ENCODE measurements around the gene HDAC9. TPM values are rescaled to one million over a fixed set of nuclear protein-coding genes. Genes with fewer than 3 reads are reported as not detected.
"Not testable (repeated sequence)": the region's sequence is repeated elsewhere in the genome, so short reads cannot be mapped to it uniquely, and the experiment has no call there.

Gene HDAC9
- total RNA-seq, 4 donors from 2014 or later: 51.2 to 194 (median 106) TPM

GRCh38 chr7:18962031-18962430, 466.5 kb downstream of the HDAC9 start:
- H3K4me1 ChIP-seq: no peaks in the 10 kb centered on the region
- no peaks in the 10 kb centered on the region for H3K9me3 ChIP-seq
- no peak overlapping the region for H3K27ac ChIP-seq
- no peak for ATAC-seq
- H3K36me3 ChIP-seq: peaks cover 0 to 2% of the 10 kb centered on the region in 2 donors
- H3K4me3 ChIP-seq: no peak overlapping the region
- no peak for TF ChIP-seq POLR2AphosphoS5 (IDR thresholded peaks at IDR 0.05)
- TF ChIP-seq EP300 (IDR thresholded peaks at IDR 0.05): no peak
- TF ChIP-seq POLR2A (IDR thresholded peaks at IDR 0.05): no peak
- TF ChIP-seq CTCF (IDR thresholded peaks at IDR 0.05): no peak
- WGBS, 2 donors (ENCODE audit: low coverage in 1 of 2): 26 to 52% methylated on average over 4 of the region's 4 CpGs
- no peaks in the 10 kb centered on the region for H3K27me3 ChIP-seq

GRCh38 chr7:18965657-18966056, 470.1 kb downstream of the HDAC9 start:
- Histone ChIP-seq H3K4me3 (no peak overlapping the region), H3K27me3 (no peaks in the 10 kb centered on the region), H3K4me1 (no peaks in the 10 kb centered on the region), H3K27ac (no peak overlapping the region), H3K9me3 (no peaks in the 10 kb centered on the region), H3K36me3 (peaks cover 0 to 2% of the 10 kb centered on the region in 2 donors)
- no peak for TF ChIP-seq POLR2A (IDR thresholded peaks at IDR 0.05)
- no peak for TF ChIP-seq POLR2AphosphoS5 (IDR thresholded peaks at IDR 0.05)
- TF ChIP-seq CTCF (IDR thresholded peaks at IDR 0.05): no peak
- no peak for TF ChIP-seq EP300 (IDR thresholded peaks at IDR 0.05)
- WGBS, 2 donors (ENCODE audit: low coverage in 1 of 2): 74 to 79% methylated on average over 3 of the region's 3 CpGs
- no peak for ATAC-seq

GRCh38 chr7:18967755-18968154, 472.2 kb downstream of the HDAC9 start:
- not testable (repeated sequence) for ATAC-seq, H3K36me3 ChIP-seq, H3K27ac ChIP-seq, H3K4me1 ChIP-seq, H3K27me3 ChIP-seq, H3K9me3 ChIP-seq, H3K4me3 ChIP-seq
- 95 to 97% methylated on average over 11 of the region's 16 CpGs for WGBS, 2 donors (ENCODE audit: low coverage in 1 of 2)

- Histone ChIP-seq H3K27me3 (no peaks in the 10 kb centered on the region), H3K4me1 (peaks cover 0 to 3% (median 0%) of the 10 kb centered on the region in 3 donors), H3K4me3 (no peak overlapping the region), H3K27ac (no peak overlapping the region), H3K9me3 (no peaks in the 10 kb centered on the region), H3K36me3 (no peaks in the 10 kb centered on the region)
- 100% methylated on average over 1 of the region's 1 CpG for WGBS, 2 donors (ENCODE audit: low coverage in 1 of 2)
- no peak for ATAC-seq
- no peak for TF ChIP-seq EP300 (IDR thresholded peaks at IDR 0.05)
- TF ChIP-seq CTCF (IDR thresholded peaks at IDR 0.05): no peak
- no peak for TF ChIP-seq POLR2AphosphoS5 (IDR thresholded peaks at IDR 0.05)
- no peak for TF ChIP-seq POLR2A (IDR thresholded peaks at IDR 0.05)
Measured at GRCh38 chr7:18971839-18972238, 476.3 kb downstream of the HDAC9 start.

GRCh38 chr7:18974803-18975202, 479.3 kb downstream of the HDAC9 start:
- no peaks in the 10 kb centered on the region for H3K36me3 ChIP-seq
- H3K9me3 ChIP-seq: no peaks in the 10 kb centered on the region
- ATAC-seq: no peak
- H3K27ac ChIP-seq: no peak overlapping the region
- no peak overlapping the region for H3K4me3 ChIP-seq
- peaks cover 2 to 23% (median 7%) of the 10 kb centered on the region in 3 donors for H3K4me1 ChIP-seq
- TF ChIP-seq POLR2A (IDR thresholded peaks at IDR 0.05) (no peak), EP300 (IDR thresholded peaks at IDR 0.05) (no peak), CTCF (IDR thresholded peaks at IDR 0.05) (no peak), POLR2AphosphoS5 (IDR thresholded peaks at IDR 0.05) (no peak)
- no peaks in the 10 kb centered on the region for H3K27me3 ChIP-seq
- 0 to 50% methylated on average over 1 of the region's 1 CpG for WGBS, 2 donors (ENCODE audit: low coverage in 1 of 2)

Data from gastroesophageal sphincter (tissue), 4 donors.